ENCODE measurements around the gene ATP2B3.

ATP2B3 gene

GRCh38 chrX:153509592-153509991 lies 7.8 kb upstream of the ATP2B3 start:
- DNase-seq = no peak

DNA sequence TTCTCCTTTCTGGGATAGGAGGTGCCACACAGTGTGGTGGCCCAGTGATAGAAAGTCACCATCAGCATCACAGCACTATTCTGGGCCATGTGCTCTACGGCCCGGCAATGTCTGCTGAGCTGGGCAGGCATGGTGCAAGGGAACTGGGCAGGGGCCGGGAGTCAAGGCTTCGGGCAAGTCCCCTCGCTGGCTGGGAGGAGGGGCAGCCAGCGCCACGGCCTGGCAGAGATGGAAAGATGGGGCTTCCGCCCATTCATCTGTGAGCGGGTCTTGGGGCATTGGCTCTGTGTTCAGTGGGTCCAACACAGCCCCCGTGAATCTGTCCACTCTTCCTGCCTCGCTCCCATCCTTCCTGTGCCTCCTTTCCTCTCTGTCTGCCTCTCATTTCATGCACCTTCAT lies 7.1 kb upstream of the ATP2B3 start:
- DNase-seq = no peak

DNA sequence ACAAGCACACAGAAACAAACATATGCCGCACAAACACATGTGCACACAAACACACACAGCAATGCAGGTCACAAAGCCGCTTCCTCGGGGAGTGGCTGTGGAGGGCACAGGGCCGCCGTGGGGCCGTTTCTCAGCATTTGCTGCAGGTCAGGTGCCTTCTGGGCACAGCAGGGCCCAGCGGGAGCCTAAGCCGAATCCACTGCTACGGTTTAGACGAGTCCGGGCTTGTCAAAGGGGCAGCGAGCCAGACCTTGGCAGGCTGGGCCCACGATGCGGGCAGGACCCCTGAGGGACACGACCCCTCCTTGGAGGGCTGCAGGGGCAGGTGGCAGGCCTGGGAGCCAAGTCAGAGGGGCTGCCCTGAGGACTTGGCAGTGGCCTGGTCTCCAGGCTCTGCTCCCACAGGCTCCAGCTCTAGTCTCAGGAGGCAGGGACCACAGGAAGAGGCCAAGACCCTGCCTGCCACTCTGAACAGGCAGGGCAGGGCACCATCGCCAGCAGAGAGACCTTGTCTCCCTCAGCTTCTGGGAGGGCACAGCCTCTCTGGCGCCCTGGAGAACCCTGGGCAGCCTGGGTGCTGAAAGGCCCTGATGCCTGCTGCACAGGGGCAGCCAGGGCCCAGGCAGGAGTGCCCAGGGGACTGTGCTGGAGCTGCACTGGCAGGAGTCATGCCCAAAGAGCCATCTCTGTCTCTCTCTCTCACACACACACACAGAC lies 5.5 kb upstream of the ATP2B3 start:
- DNase-seq = peak; percentile 12

GRCh38 chrX:153512501-153512893 lies 4.9 kb upstream of the ATP2B3 start:
- DNase-seq = no peak

- DNase-seq = peak; percentile 13
Measured at GRCh38 chrX:153513265-153513664, 4.2 kb upstream of the ATP2B3 start.

GRCh38 chrX:153514259-153514658 lies 3.2 kb upstream of the ATP2B3 start:
- no peak for DNase-seq

GRCh38 chrX:153515435-153515834 lies 2.0 kb upstream of the ATP2B3 start:
- no peak for DNase-seq

DNA sequence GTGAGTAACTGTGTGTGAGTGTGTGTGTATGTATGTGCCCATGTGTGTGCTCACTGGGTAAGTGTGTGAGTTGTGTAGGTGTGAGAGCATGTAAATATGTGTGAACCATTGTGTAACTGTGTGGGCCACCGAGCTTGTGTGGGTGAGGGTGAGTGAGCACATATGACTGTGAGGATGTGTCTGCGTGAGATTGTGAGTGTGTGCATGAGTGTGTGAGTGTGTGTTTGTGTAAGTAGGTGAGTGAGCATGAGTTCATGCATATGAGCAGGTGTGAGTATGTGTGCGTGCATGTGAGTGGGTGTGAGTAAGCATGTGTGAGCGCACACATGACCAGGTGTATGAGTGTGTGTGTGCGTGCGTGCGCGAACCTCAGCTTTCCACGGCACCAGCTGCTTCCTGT lies 1.4 kb upstream of the ATP2B3 start:
- DNase-seq = peak; percentile 25

DNA sequence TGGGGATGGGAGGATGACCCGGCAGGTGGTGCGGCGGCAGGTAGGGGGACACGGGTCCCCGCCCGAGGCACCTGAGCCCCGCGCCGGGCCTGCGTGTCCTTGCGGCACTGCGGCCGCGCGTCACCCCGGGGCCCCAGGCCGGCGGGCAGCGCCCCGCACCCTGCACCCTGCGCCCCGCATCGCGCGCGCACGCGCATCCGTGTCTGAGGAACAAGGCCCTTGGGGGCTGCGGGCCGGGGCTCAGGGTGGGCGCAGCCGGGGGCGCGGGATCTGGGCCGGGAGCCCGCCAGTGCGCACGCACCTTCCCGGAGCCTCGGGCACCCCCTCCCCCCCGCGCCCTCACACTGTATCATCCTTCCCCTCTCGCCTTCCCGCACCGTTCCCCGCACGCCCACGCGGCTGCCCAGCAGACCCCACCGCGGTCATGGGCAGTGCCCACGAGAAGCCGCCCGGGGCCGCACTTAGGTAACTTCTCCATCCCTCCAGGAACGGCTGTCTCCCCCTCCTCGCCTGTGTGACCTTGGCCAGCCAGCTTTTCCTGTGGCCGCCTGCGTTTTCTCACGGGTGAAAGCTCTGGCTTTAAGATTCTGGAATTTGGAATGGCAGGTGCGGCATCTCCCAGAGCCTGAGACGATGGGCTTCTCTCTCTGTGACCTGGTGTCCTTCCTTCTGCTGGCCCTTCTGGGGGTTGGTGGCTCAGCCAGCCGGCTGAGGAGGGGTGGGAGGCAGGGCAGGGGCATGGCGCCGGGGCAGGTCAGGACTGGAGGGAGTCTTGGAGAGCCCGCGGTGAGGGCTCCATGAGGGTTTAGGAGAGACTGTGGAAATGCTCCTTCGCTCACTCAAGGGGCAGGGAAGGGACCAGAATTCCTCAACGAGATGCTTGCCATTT lies 748 bp downstream of the ATP2B3 start:
- DNase-seq = no peak

DNA sequence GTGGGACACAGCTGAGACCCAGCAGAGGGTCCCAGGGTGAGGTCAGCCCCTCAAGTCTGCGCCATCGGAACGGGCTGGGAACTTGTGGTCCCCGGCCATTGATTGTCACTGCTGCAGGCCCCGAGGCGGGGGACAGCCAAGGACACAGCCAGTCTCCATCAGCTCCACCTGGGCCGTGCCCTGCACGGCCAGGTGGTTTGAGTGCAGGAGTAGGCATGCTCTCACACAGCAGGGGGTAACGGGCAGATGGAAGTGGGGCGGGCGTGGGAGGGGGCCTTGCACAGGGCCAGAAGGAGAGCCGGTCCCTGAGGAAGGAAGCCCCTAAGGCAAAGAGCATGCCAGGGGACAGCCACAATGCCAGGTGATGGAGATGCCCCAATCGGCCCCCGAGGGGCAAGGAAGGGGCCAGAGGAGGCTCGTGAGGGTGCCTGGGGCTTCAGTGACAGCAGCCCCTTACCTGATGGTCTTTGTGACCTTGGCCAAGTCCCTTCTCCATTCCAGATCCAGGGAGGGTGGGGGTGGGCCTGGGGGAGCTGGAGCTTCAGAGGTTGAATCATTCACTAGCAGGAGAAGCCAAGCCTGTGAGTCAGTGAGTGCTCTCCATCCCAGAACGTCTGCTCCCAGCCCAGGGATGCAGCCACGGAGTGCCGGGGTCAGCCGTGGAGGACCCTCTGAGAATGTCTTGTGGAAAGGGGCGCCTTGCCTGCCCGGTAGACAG lies 2.3 kb downstream of the ATP2B3 start:
- peak; percentile 71 for DNase-seq

DNA sequence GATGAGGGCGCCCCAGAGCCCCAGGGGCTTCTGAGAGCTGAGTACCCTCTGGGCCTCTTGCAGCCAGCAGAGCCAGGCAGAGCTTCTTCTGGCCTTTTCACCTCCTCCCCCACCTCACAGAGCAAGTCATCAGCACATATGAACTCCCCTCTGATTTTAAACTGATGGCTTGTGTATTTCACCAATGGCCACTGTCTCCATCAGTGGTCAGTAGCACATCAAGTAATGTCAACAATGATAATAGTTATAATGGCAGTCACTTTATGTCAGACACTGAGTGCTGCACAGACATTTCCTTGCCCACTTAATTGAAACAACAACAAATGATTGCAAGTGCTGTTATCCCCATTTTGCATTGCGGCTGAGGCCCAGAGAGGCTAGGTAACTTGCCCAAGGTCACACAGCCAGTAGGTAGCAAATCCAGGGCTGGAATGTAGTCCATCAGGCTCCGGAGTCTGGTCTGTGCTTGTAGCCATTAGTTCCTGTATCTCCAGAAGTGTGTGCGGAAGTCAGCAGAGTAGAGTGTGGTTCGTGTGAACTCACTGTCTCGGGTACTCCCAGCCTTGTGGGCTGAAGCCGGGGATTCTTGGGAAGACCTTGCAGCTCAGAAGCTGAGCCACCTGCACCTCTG lies 3.0 kb downstream of the ATP2B3 start:
- no peak for DNase-seq

DNA sequence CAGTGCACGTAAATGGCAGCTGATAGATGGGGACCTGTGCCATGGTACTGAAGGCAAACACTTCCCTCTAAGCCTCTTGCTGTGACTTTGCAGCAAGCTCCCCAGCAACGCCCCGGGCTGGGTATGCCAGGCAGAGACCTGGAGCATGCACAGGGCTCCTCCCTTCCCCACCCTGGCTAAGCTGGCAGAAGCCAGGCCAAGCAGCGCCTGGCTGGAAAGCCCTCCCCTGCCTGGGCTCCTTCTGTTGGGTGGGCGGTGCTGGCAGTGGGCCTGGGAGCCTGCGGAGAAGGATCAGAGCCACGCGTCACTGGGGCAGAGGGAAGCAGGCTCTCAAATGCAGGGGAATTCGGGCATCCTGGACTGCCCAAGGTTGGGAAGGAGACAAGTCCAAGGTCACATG lies 3.6 kb downstream of the ATP2B3 start:
- DNase-seq = no peak

GRCh38 chrX:153522259-153522658 lies 4.8 kb downstream of the ATP2B3 start:
- DNase-seq = no peak

DNA sequence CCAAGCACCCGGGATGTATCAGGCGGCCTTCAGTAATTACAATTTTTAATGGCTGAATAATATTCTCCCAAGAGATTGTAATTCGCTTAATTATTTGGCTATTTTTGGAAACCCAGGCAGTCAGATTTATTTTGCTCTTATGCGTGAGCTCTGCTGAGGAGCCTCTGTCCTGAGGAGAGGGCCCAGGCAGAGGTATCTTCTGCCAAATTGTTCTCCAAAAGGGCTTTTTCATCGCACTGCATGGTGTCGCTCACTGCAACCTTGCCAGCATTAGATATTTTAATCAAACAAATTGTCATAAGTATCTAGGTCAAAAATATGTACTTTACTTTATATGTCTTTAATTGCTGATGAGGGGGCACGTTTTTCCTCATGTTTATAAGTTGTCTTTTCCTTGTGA lies 5.8 kb downstream of the ATP2B3 start:
- DNase-seq = no peak

- no peak for DNase-seq
Measured at GRCh38 chrX:153524234-153524633, 6.8 kb downstream of the ATP2B3 start.

DNA sequence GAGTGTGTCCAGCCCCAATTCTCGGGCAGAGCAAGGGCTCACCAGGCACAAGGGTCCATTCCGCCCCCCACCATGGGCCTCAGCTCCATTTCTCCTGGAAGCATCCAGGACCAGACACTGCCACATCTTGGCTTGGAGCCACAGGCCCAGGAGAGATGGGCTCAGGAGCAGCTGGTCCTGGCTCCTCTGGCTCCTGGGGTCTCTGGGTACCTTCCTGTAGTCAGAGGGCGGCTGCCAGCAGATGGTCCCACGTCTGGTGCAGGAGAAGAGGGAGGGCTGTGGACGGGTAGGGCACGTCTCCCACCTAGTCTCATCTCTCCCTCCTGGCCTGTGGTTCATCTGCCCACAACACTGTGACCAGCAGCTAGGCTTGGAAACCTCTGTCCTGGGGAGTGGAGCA lies 8.0 kb downstream of the ATP2B3 start:
- DNase-seq = no peak

- no peak for DNase-seq
Measured at GRCh38 chrX:153526042-153526441, 8.6 kb downstream of the ATP2B3 start.

DNA sequence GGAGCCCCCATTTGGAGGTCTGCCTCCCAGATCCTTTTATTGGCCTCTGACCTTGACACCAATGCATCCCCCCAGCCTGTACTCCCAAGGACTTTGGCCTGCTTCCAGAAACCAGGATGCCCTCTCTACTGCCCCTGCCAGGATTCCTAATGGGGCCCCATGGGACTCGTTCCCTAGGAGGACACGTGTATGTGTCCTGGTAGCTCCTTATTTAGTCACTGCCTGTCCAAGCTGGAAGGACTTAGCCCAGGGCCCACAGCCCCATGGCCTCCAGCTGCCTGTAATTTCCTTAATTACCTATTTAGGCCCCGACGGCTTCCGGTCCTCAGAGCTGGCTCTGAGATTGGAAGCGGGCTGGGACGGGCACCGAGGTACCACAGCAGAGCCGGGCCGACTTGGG lies 9.4 kb downstream of the ATP2B3 start:
- DNase-seq = no peak

DNA sequence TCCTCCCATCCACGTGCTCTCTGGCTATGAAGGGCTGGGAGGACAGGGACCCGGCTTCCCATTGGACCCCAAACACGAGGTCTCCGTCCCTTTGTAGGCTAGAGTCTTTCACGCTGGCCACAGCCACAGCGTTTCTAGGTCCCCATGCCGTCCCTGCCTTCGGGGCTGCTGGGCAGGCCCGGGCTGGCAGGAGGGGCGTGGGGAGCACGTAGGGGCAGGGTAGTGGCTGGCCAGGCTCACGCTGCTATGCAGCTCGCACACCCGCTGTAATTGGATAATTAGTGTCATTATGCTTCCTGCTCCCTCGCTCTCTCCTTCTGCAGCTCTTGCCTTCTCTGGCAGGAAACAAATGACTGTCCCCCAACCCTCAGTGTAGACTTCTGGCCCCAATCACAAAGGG lies 9.8 kb downstream of the ATP2B3 start:
- no peak for DNase-seq

- no peak for DNase-seq
Measured at GRCh38 chrX:153530411-153531129, 13.1 kb downstream of the ATP2B3 start.

GRCh38 chrX:153533091-153533490 lies 15.6 kb downstream of the ATP2B3 start:
- DNase-seq = no peak

DNA sequence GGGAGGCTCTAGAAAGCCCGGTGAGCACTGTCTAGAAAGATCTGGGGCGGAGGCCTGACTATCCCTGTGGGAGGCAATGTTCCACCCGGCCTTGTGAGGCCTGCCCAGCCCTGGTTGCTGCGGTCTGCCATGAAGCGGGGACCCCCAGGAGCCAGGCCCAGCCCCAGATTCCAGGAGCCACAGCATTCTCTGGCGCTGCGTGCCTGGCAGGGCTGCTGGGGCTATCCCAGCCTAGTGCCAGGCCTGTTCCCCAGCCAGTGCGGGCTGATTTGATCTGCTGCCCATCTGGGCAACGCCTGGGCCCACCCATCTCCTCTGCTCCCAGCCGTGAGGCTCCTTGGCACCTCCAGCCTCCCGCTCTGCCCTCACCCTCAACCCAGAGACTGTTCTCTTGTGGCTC lies 19.6 kb downstream of the ATP2B3 start:
- no peak for DNase-seq
